Osteocyte (in vitro differentiated cells): ENCODE results near the gene APOD. TPM values are rescaled to one million over a fixed set of nuclear protein-coding genes. Genes with fewer than 3 reads are reported as not detected.

ENCODE experiments used
- DNase-seq: peaks from one replicate; pipeline ENCODE4 v3.0.0; 2021; ENCODE audit warnings: mixed read lengths; ENCODE audit not compliant: unreplicated experiment; ENCODE audit errors: extremely low spot score
- H3K27ac Mint-ChIP-seq: one replicate; pipeline ENCODE4 v1.8.0; 2021; ENCODE audit warnings: mild to moderate bottlenecking, mixed read lengths; ENCODE audit not compliant: unreplicated experiment
- H3K27me3 Mint-ChIP-seq: one replicate; pipeline ENCODE4 v1.8.0; 2021; ENCODE audit warnings: mixed read lengths; ENCODE audit not compliant: unreplicated experiment
- H3K36me3 Mint-ChIP-seq: one replicate; pipeline ENCODE4 v1.8.0; 2021; ENCODE audit warnings: mixed read lengths; ENCODE audit not compliant: unreplicated experiment
- H3K4me1 Mint-ChIP-seq: one replicate; pipeline ENCODE4 v1.8.0; 2021; ENCODE audit warnings: mixed read lengths; ENCODE audit not compliant: unreplicated experiment
- H3K4me3 Mint-ChIP-seq: one replicate; pipeline ENCODE4 v1.8.0; 2021; ENCODE audit warnings: mild to moderate bottlenecking, moderate library complexity, mixed read lengths; ENCODE audit not compliant: unreplicated experiment
- H3K9me3 Mint-ChIP-seq: one replicate; pipeline ENCODE4 v1.8.0; 2021; ENCODE audit warnings: mixed read lengths; ENCODE audit not compliant: unreplicated experiment
- CTCF ChIP-seq: fragments of 200-600 bp; sonication (generic); IDR thresholded peaks from 2 replicates; pipeline ENCODE4 v1.5.0; 2021; ENCODE audit warnings: antibody characterized with exemption, mild to moderate bottlenecking, moderate library complexity
- total RNA-seq: library from RNA; stranded (reverse); gene quantifications from 2 replicates; pipeline ENCODE4 v1.2.1, GENCODE V29; 2021

The APOD gene
- total RNA-seq, 1 donor from 2014 or later, result 3.2 TPM

DNA sequence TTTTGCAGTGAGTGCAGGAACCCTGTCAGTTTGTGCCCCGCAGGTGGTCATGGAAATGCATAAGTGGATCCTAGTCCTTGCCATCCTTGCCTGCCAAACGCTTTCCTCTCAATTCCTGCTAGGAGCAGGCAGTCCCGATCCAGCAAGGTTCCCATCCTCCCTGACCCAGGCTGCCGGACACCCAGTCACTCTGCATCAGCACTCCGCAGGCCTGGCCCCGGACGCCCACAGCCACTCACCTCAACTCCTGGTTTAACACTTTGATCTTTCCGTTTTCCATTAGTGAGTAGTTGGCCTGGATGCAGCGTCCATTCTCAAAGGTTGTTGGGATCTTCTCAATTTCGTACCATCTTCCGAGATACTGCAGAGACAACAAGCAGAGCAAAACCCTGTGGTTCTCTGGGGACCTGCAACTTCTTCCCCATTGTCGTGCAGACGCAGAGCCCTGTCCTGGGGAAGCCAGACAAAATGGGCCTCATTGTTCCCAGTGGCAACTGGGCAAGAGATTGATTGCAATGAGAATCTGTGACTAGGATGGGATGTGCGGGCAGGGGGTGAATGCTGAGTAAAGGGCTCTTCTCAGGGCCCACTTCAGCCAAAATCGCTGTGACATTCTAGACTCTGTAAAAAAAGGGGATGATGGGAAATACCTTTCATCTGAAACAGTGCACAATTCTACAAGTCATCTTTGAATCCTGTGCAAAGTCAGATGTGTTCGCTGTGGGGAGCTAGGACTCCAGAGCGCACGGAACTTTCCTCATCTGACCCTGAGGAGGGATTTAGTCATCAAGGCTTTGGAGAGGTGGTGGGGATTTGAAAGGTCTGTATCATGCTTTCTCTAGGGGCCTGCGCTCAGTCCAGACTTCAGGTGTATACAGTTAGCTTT, 9.9 kb downstream of the APOD start:
- H3K27me3 Mint-ChIP-seq, result peaks cover 21% of the 10 kb centered on the region
- DNase-seq, result no peak
- H3K36me3 Mint-ChIP-seq, result no peaks in the 10 kb centered on the region
- H3K9me3 Mint-ChIP-seq, result no peaks in the 10 kb centered on the region
- H3K27ac Mint-ChIP-seq, result no peak overlapping the region
- peaks cover 3% of the 10 kb centered on the region for H3K4me1 Mint-ChIP-seq
- no peak for TF ChIP-seq CTCF
- no peak overlapping the region for H3K4me3 Mint-ChIP-seq

DNA sequence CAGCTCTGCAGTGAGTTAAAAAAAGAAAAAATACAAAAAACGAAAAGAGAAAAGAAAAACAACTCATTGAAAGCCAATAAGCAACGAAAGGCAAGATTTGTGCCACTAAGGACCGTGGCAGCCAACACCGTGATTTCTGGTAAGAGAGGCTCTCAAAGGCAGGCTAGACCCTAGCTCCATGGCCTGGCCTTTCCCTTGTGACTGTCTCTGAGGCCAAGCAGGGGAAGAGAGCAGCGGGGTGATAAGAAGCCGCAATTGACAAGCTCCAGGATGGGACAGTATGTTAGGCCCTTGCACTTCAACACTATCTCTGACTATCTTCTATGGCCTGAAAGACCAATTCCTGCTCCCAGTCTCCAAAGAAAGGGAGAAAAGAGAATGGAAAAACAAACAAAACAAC, 12.4 kb downstream of the APOD start:
- Mint-ChIP-seq H3K27ac (no peak overlapping the region), H3K36me3 (no peaks in the 10 kb centered on the region), H3K9me3 (no peaks in the 10 kb centered on the region), H3K4me3 (no peak overlapping the region), H3K4me1 (peaks cover 6% of the 10 kb centered on the region), H3K27me3 (peaks cover 12% of the 10 kb centered on the region)
- no peak for TF ChIP-seq CTCF
- DNase-seq, result no peak

DNA sequence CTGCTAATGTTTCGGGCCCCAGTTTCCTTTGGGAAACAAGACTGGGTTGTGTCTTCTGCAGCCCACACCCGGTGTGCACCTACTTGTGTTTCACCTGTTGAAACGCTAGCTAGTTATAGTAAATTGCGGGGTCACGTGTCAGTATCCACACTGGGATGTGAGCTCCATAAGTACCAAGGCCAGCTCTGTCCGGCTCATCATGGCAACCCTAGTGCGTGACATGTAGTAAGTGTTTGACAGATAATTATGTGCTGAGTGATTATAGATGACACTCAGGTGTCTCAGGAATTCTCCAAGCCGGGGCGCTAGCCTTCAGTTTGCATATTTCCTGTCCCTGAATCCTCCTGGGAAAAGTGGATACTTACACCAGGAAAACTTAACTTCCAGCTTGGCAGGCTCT, 12.8 kb downstream of the APOD start:
- no peak overlapping the region for H3K27ac Mint-ChIP-seq
- H3K4me1 Mint-ChIP-seq, result peaks cover 6% of the 10 kb centered on the region
- no peak overlapping the region for H3K4me3 Mint-ChIP-seq
- no peak for DNase-seq
- no peak for TF ChIP-seq CTCF
- H3K36me3 Mint-ChIP-seq, result no peaks in the 10 kb centered on the region
- peaks cover 13% of the 10 kb centered on the region for H3K27me3 Mint-ChIP-seq
- no peaks in the 10 kb centered on the region for H3K9me3 Mint-ChIP-seq

DNA sequence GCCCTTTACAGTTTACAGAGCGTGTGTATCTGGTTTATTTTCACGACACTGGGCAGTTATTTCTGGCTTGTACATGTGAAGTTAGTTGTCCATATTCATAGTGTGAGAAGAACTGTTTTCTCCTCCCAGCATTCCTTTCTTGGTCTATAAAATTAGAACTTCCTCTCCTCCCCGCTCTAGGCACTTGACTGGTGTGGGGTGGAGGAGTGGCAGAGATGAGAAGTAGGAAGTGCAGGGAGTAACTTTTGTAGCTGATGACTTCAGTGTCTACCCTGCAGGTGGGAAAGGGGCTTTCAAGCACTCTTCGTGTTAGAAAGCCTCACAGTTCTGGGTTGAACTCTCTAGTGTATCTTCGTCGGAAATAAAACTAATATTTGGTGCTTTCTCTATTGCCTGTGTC, 13.4 kb downstream of the APOD start:
- DNase-seq, result no peak
- no peak overlapping the region for H3K4me3 Mint-ChIP-seq
- no peaks in the 10 kb centered on the region for H3K9me3 Mint-ChIP-seq
- no peaks in the 10 kb centered on the region for H3K36me3 Mint-ChIP-seq
- peaks cover 15% of the 10 kb centered on the region for H3K27me3 Mint-ChIP-seq
- H3K4me1 Mint-ChIP-seq, result peaks cover 6% of the 10 kb centered on the region
- no peak for TF ChIP-seq CTCF
- no peak overlapping the region for H3K27ac Mint-ChIP-seq

DNA sequence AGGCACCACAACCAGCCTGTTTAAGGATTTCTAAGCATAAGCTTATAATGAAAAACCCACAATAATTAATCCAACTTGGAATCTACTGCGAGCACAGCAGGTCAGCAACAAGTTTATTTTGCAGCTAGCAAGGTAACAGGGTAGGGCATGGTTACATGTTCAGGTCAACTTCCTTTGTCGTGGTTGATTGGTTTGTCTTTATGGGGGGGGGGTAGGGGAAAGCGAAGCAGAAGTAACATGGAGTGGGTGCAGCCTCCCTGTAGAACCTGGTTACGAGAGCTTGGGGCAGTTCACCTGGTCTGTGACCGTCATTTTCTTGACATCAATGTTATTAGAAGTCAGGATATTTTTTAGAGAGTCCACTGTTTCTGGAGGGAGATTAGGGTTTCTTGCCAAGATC, 15.1 kb downstream of the APOD start:
- no peak for TF ChIP-seq CTCF
- Mint-ChIP-seq H3K4me1 (peaks cover 6% of the 10 kb centered on the region), H3K27me3 (peaks cover 19% of the 10 kb centered on the region), H3K36me3 (no peaks in the 10 kb centered on the region), H3K27ac (no peak overlapping the region), H3K9me3 (no peaks in the 10 kb centered on the region), H3K4me3 (no peak overlapping the region)
- no peak for DNase-seq
